Testis (tissue), 3 donors: ENCODE measurements around the gene LUZP2. TPM values are rescaled to one million over a fixed set of nuclear protein-coding genes. Genes with fewer than 3 reads are reported as not detected.

Source experiments
- DNase-seq: peaks from one replicate; pipeline ENCODE4 v3.0.0-alpha.2; 2019
- H3K27ac ChIP-seq, 2 donors: fragments of 200-600 bp; sonication (generic); one replicate each; pipeline ENCODE4 v1.5.1; 2019
- H3K27me3 ChIP-seq: fragments of 200-600 bp; sonication (generic); one replicate; pipeline ENCODE4 v1.5.1; 2019
- H3K36me3 ChIP-seq: fragments of 200-600 bp; sonication (generic); one replicate; pipeline ENCODE4 v1.5.1; 2017; ENCODE audit warnings: low read depth; ENCODE audit errors: missing control alignments
- H3K4me1 ChIP-seq: fragments of 200-600 bp; sonication (generic); one replicate; pipeline ENCODE4 v1.5.1; 2019
- H3K4me3 ChIP-seq, 2 donors: fragments of 200-600 bp; sonication (generic); one replicate each; pipeline ENCODE4 v1.5.1; 2017 to 2019
- H3K9me3 ChIP-seq: fragments of 200-600 bp; sonication (generic); one replicate; pipeline ENCODE4 v1.5.1; 2017
- CTCF ChIP-seq, 3 experiments: fragments of 450-650 bp in 2 of 3; fragments of 200-600 bp in 1 of 3; sonication (generic) in 1 of 3; IDR thresholded peaks; one replicate each; pipeline ENCODE4 v1.5.1; 2016 to 2019; ENCODE audit warnings: antibody characterized with exemption in 3 of 3, mild to moderate bottlenecking in 2 of 3, moderate library complexity in 1 of 3
- POLR2A ChIP-seq: fragments of 450-650 bp; IDR thresholded peaks from one replicate; pipeline ENCODE4 v1.6.1; 2017; ENCODE audit warnings: antibody characterized with exemption, mild to moderate bottlenecking, moderate library complexity
- WGBS, 2 donors: methylation state at CpG; one replicate each; pipeline ENCODE4 v1.1.5; 2018; 5-methylcytosine and 5-hydroxymethylcytosine counted together
- intact Hi-C: fragments of 100-400 bp; cut with DNase I; formaldehyde crosslinking; loops from one replicate; pipeline ENCODE4 v1.15.1; 2023; ENCODE audit warnings: low total_unique reads
- polyA plus RNA-seq: library from polyadenylated mRNA; stranded (reverse); fragments of 350-450 nt; fragmentation: Illumina TruSeq; extraction: RNeasy Lipid Tissue Mini Kit (QIAGEN cat#74804); gene quantifications from one replicate; pipeline ENCODE4 v1.2.3, GENCODE V29; 2014; ENCODE audit warnings: low read depth, low replicate concordance; ENCODE audit not compliant: insufficient read depth
- total RNA-seq, 2 donors: library from RNA; depleted of rRNA; stranded (reverse); fragments of >200 nt; gene quantifications; one replicate each; pipeline ENCODE4 v1.2.3, GENCODE V29; 2016

Gene LUZP2
- total and polyA plus RNA-seq, 3 donors from 2014 or later, result 0.63 to 0.98 (median 0.74) TPM

GRCh38 chr11:24848857-24849256 lies 352.0 kb downstream of the LUZP2 start:
- Histone ChIP-seq H3K4me3 (no peak overlapping the region), H3K9me3 (no peaks in the 10 kb centered on the region), H3K36me3 (no peaks in the 10 kb centered on the region), H3K4me1 (no peaks in the 10 kb centered on the region), H3K27me3 (no peaks in the 10 kb centered on the region), H3K27ac (no peak overlapping the region)
- DNase-seq, result no peak
- WGBS, 2 donors, result 92% methylated on average over 1 of the region's 1 CpG
- TF ChIP-seq POLR2A (no peak), CTCF (IDR thresholded peaks at IDR 0.05) (no peak)
- intact Hi-C loops, result no loop called here

GRCh38 chr11:24855951-24856350 lies 359.1 kb downstream of the LUZP2 start:
- no peak for TF ChIP-seq POLR2A
- no peak for TF ChIP-seq CTCF (IDR thresholded peaks at IDR 0.05)
- no peaks in the 10 kb centered on the region for H3K9me3 ChIP-seq
- no peaks in the 10 kb centered on the region for H3K27me3 ChIP-seq
- intact Hi-C loops, result no loop called here
- H3K4me1 ChIP-seq, result no peaks in the 10 kb centered on the region
- H3K4me3 ChIP-seq, result no peak overlapping the region
- no peak for DNase-seq
- no peak overlapping the region for H3K27ac ChIP-seq
- H3K36me3 ChIP-seq, result no peaks in the 10 kb centered on the region

- no peak overlapping the region for H3K27ac ChIP-seq
- WGBS, 2 donors, result 52 to 77% methylated on average over 5 to 9 of the region's 9 CpGs
- no peaks in the 10 kb centered on the region for H3K36me3 ChIP-seq
- no peaks in the 10 kb centered on the region for H3K27me3 ChIP-seq
- no peak for TF ChIP-seq POLR2A
- TF ChIP-seq CTCF (IDR thresholded peaks at IDR 0.05), result no peak
- no peaks in the 10 kb centered on the region for H3K9me3 ChIP-seq
- no peak for DNase-seq
- intact Hi-C loops, result no loop called here
- no peak overlapping the region for H3K4me3 ChIP-seq
- no peaks in the 10 kb centered on the region for H3K4me1 ChIP-seq
Observed at GRCh38 chr11:24859801-24860300, 363.0 kb downstream of the LUZP2 start.

- TF ChIP-seq CTCF (IDR thresholded peaks at IDR 0.05) (no peak), POLR2A (no peak)
- no peaks in the 10 kb centered on the region for H3K27me3 ChIP-seq
- no peaks in the 10 kb centered on the region for H3K9me3 ChIP-seq
- WGBS, 2 donors, result 73 to 84% methylated on average over 6 of the region's 6 CpGs
- no peaks in the 10 kb centered on the region for H3K4me1 ChIP-seq
- H3K4me3 ChIP-seq, result no peak overlapping the region
- H3K27ac ChIP-seq, result no peak overlapping the region
- DNase-seq, result no peak
- H3K36me3 ChIP-seq, result no peaks in the 10 kb centered on the region
- intact Hi-C loops, result no loop called here
Observed at GRCh38 chr11:24861440-24861839, 364.6 kb downstream of the LUZP2 start.

GRCh38 chr11:24866743-24867142 lies 369.9 kb downstream of the LUZP2 start:
- no peak overlapping the region for H3K4me3 ChIP-seq
- TF ChIP-seq POLR2A (no peak), CTCF (IDR thresholded peaks at IDR 0.05) (no peak)
- no peaks in the 10 kb centered on the region for H3K36me3 ChIP-seq
- no peaks in the 10 kb centered on the region for H3K27me3 ChIP-seq
- DNase-seq, result no peak
- no peak overlapping the region for H3K27ac ChIP-seq
- WGBS, 2 donors, result 23 to 33% methylated on average over 4 of the region's 4 CpGs
- intact Hi-C loops, result no loop called here
- H3K9me3 ChIP-seq, result no peaks in the 10 kb centered on the region
- H3K4me1 ChIP-seq, result no peaks in the 10 kb centered on the region
